LNCAP (cell line): Measurements from ENCODE around the gene RPS6KB2.

Source experiments
- TF ChIP-seq, protein P1 (sequence below): fragments of 450-650 bp; IDR thresholded peaks from 2 replicates; pipeline ENCODE4 v1.5.1; 2017; ENCODE audit warnings: mild to moderate bottlenecking

The RPS6KB2 gene

GRCh38 chr11:67411785-67412152, 16.5 kb upstream of the RPS6KB2 start:
- TF ChIP-seq, protein P1, sequence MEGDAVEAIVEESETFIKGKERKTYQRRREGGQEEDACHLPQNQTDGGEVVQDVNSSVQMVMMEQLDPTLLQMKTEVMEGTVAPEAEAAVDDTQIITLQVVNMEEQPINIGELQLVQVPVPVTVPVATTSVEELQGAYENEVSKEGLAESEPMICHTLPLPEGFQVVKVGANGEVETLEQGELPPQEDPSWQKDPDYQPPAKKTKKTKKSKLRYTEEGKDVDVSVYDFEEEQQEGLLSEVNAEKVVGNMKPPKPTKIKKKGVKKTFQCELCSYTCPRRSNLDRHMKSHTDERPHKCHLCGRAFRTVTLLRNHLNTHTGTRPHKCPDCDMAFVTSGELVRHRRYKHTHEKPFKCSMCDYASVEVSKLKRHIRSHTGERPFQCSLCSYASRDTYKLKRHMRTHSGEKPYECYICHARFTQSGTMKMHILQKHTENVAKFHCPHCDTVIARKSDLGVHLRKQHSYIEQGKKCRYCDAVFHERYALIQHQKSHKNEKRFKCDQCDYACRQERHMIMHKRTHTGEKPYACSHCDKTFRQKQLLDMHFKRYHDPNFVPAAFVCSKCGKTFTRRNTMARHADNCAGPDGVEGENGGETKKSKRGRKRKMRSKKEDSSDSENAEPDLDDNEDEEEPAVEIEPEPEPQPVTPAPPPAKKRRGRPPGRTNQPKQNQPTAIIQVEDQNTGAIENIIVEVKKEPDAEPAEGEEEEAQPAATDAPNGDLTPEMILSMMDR: no peak

DNA sequence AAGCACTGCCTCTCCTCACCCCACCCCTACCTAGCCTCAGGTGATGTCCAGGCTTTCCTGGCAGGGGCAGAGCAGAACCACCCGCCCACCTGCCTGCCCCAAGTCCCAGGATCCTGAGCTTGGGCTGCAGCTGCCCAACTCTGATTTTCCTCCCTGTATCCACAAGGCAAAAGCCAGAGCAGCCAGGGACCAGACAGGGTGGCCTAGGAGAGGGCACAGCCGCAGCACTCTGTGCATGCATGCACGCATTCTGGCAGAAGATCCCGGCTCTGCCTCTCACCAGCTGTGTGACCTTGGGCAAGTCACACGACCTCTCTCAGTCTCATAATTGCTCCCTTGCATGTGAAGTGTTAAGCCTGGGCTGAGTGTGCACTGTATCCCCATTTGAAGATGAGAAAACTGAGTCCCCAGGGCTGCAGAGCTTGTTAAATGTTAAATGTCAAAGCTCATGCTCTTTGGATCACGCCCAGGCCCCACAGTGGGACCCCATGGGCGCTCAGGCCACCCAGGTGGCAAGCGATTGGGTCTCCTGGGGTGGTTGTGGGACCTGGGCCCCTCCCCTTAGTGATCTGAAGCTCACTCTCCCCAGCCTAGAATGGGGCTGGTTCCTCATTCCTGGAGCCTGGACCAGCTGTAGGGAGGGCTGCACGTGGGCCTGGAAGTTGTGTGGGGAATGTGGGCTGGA, 15.7 kb upstream of the RPS6KB2 start:
- TF ChIP-seq, protein P1: no peak

DNA sequence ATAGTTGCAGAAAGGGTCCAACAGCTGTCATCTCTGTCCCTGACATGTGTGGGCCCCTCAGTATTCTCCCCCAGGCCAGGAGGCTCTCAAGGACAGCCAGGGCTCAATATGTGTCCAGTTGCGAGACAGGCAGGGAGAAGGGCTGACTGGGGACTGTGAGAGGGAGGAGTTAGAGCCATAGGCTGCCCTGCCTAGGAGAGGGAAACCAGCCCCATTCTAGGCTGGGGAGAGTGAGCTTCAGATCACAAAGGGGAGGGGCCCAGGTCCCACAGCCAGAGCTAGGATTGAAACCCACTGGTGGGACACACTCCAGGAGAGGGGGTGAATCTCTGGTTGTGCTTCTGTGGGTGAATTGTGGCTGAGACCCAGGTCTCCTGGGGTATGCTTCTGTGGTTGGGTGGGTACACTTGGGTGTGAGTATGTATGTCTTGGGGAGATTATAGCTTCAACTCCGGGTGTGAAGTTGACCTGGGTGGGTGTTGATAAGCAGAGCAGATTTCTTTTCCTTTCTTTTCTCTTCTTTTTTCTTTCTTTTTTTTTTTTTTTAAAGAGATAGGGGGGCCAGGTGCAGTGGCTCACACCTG, 14.9 kb upstream of the RPS6KB2 start:
- TF ChIP-seq, protein P1: no peak

DNA sequence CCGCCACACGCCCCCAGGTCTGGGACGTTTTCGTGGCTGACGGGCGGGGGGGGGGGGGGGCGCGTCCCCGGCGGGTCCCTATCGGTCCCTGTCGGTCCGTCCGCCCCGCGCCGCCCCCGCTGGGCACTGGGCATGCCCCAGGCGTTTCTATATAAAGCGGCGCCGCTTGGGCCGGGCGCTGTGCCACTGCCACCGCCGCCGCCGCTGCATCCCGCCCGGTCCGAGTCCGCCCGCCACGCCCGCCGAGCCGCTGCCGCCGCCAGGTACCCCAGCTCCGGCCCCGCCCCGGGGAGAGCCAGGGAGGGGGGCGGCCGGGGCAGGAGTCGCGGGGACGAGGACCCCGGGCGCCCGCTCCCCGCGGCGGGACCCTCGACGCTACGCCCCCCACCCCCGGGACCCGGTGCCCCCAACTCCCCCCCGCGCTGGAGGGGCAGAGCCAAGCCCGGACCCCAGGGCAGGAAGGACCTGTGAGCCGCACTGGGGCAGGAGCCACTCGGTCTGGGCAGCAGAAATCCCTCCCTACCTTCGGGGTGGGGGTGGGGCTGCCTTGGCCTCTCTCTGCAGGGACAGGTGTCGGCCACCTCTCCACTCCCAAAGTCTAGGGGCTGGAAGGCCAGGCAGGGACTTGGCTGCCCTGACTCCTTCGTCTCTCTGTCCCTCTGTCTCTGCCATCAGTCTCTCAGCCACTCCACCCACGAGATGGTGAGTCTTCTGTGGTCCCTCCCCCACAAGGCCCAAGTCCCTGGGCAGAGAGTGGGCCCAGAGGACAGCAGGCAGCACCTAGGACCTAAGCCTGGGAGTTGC, 12.6 kb upstream of the RPS6KB2 start, which contains the start of gene CARNS1:
CARNS1 (plus strand) TSS at position 178 of the 804 bp plus-strand sequence; CDS start at position 700, 522 bp downstream.
- TF ChIP-seq, protein P1: no peak

- TF ChIP-seq, protein P1: no peak
These were observed 11.6 kb upstream of the RPS6KB2 start for GRCh38 chr11:67416416-67417335.

DNA sequence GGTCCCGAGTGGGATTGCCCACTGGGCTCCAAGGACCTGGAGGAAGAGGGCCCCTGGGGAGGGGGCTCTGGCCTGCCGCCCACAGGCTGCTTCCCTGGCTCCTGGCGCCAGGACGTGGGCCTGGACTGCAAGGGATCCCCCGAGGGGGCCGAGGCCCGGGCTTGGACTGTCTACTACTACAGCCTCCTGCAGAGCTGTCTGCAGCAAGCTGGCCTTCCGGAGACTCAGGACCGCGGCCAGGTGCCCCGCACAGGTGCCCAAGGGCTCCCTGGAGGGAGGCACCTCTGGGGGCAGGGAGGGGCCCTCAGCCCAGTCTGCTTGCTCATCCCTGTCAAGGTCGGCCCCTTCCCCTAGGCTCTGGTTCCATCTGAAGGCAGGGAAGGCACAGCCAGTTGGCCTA, 10.9 kb upstream of the RPS6KB2 start:
- TF ChIP-seq, protein P1: no peak
